Left lobe of liver (tissue), 2 donors: Measurements from ENCODE around the gene TRIM44. TPM values are rescaled to one million over a fixed set of nuclear protein-coding genes. Genes with fewer than 3 reads are reported as not detected.
A peak's percentile ranks its signal among the peaks of the same experiment; 100 is the strongest.
"Not testable (repeated sequence)": the region's sequence is repeated elsewhere in the genome, so short reads cannot be mapped to it uniquely, and the experiment has no call there.

Experiments
- ATAC-seq: fragments of 200-7000 bp; cut with Tn5 transposase; one replicate; pipeline ENCODE4 v1.9.1; 2020; ENCODE audit warnings: mild to moderate bottlenecking, moderate library complexity
- DNase-seq: peaks from one replicate; pipeline ENCODE4 v3.0.0-alpha.2; 2020; ENCODE audit warnings: low spot score
- total RNA-seq: library from RNA; stranded (reverse); gene quantifications from one replicate; pipeline ENCODE4 v1.2.1, GENCODE V29; 2021
- donor health status: DM: no; HTN: no; CAD: no; lungs with moderate emphysema.
- donor health status: DM: no; HTN: yes; CAD: no.

TRIM44 gene
- total RNA-seq, 1 donor from 2014 or later: 30.8 TPM

DNA sequence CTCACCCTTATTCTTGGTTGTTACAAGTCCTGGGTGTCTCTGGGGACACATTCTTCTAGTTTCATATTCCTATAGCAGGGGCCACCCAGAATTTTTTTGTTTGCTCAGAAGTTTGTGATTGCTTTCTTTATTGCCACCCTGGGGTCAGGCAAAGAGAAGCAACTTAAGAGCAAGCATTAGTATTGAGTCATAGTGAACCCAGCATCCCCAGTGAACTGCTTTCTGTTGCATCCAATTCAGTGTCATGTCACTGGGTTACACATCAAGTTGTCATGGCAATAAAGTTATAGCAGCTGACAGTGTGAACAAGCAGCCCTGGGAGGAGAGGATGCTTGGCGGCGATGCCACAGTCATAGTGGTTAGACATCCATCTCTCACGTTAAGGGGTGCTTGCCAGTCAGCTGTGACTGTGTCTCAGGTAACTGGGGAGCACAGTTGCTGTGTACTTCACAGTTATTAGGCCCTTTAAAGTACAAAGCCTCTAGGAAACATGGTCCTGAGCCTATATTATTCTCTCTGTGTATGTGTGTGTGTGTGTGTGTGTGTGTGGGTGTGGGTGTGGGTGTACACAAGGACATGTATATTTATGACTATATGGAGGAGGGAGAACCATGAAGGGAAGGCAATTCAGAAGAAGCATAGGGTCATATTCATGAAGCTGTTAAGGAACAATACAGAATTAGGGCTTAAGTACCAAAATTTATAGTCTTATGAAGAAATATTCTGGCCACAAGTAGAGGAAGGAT is 52.5 kb downstream of the TRIM44 start:
- ATAC-seq (no peak), DNase-seq (no peak)

DNA sequence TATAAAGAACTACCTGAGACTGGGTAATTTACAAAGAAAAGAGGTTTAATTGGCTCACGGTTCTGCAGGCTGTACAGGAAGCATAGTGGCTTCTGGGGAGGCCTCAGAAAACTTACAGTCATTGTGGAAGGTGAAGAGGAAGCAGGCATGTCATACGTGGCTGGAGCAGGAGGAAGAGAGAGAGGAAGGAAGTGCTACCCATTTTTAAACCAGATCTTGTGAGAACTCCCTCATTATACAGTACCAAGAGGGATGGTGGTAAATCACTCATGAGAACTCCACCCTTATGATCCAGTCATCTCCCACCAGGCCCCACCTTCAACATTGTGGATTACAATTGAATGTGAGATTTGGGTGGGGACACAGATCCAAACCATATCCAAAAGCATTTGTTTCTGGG is 53.1 kb downstream of the TRIM44 start:
- DNase-seq: not testable (repeated sequence)

DNA sequence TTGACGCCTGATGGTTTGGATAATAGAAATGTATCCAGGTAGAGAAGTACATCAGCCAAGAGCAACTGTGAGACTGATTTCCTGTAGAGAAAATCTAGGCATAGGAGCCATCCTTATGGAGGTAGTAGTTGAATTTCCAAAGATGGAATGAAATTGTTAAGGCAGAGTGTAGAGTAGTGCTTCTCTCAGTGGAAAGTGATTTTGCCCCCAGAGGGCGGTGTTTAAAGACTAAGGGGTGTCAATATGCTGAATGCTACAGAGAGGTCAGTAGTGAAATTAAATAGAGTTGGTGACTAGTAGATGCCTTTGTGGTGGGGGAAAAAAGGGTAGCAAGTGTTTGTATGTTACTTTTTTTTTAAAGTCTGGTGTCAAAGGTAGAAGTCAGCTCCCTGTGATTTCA is 54.5 kb downstream of the TRIM44 start:
- ATAC-seq (no peak), DNase-seq (no peak)

More for the DNA sequence above, 53.1 kb downstream of the TRIM44 start:
- ATAC-seq: not testable (repeated sequence)

GRCh38 chr11:35717520-35717919 is 54.9 kb downstream of the TRIM44 start:
- no peak for ATAC-seq
- no peak for DNase-seq

GRCh38 chr11:35721651-35722282 is 59.2 kb downstream of the TRIM44 start:
- peak; percentile 26 for ATAC-seq
- no peak for DNase-seq

DNA sequence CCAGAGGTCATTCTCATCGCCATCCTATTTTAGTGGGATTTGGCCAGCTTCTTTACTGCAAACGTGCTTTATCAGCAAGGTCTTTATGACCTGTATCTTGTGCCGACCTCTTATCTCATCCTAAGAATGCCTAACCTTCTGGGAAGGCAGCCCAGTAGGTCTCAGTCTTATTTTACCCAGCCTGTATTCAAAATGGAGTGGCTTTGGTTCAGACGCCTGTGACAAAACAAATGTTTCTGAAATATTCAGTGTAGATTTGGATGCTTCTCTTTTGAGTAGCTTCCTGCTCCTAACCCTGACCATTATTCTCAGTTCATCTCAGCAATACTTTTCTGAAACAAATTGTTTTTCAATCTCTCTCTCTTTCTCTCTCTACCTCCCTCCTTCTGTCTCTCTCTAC is 60.1 kb downstream of the TRIM44 start:
- ATAC-seq (no peak), DNase-seq (no peak)

- no peak for ATAC-seq
- DNase-seq: no peak
These were observed 60.9 kb downstream of the TRIM44 start for GRCh38 chr11:35723493-35723892.

GRCh38 chr11:35723913-35724312 is 61.3 kb downstream of the TRIM44 start:
- DNase-seq: no peak
- peak; percentile 33 for ATAC-seq

GRCh38 chr11:35725885-35726284 is 63.3 kb downstream of the TRIM44 start:
- ATAC-seq (no peak), DNase-seq (no peak)

DNA sequence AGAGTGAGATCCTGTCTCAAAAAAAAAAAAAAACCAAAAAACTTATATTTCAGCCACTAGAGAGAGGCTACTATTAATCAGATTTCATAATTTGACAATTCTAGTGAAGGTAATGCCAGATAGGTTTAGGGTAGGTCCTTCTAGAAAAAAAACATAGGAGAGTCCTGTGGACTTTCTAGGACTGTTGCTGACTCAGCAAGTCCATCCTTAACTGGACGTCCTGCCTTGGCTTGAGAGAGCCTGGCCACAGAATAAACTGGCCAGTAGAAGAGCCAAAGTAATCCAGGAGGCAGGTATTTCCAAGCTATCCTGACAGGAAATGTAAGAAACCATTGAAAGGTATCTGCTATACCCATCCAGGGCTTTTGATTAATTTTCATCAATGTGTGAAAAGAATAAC is 64.6 kb downstream of the TRIM44 start:
- DNase-seq (no peak), ATAC-seq (peak; percentile 75)

GRCh38 chr11:35730254-35730653 is 67.7 kb downstream of the TRIM44 start:
- DNase-seq: no peak
- no peak for ATAC-seq

DNA sequence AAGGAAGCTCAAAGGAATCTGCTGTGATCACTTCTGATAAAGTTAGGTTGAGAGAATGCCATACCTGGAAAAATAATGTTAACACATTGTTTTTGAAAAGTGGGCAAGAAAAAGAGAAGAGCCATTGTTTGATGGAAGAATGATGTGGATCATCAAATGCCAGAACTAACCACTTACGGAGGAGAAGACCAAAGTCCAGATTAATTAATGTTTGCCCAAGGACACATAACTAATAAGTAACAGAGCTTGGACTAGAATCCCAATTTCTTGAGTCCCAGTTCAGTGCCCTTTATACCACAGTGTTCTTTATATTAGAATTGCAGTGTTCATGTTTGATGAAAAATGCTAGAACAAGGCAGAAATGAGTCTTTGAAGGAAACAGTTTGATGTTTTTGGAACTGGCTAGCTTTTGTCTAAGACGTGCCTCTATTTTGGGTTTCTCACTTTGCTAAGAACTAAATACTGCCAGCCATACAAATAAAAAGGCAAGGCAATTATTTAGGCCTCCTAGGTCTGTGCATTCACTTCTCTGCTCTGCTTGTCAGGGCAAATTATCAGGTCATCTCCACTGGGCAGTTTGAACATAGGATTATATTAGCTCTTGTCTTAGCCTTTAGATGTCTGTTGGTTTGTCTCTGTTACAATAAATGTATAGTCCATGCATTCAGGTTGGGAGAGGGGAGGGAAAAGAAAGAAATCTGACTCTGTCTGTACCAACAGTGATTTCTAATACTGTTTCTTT is 72.3 kb downstream of the TRIM44 start:
- DNase-seq (no peak), ATAC-seq (peak; percentile 60)

GRCh38 chr11:35735411-35735810 is 72.8 kb downstream of the TRIM44 start:
- ATAC-seq: no peak

GRCh38 chr11:35735903-35736302 is 73.3 kb downstream of the TRIM44 start:
- DNase-seq (no peak), ATAC-seq (no peak)

More at GRCh38 chr11:35735411-35735810, 72.8 kb downstream of the TRIM44 start:
- DNase-seq: no peak

DNA sequence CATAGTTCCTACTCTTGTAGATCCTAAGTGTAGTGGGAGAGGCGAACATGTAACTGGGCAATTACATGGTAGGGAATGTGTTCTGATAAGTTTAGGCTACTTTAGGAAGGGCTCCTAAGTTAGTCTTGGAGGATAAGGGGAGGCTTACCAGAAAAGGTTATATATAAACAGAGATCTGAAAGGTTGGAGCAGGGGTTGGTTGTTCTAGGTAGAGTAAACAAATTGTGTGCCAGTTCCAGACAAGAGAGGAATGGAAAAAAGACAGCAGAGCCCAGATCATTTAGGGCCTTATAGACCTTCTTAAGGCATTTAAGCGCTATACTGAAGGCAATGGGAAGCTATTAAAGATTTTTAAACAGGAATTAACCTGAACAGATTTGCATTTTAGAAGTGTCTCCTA is 74.4 kb downstream of the TRIM44 start:
- DNase-seq (no peak), ATAC-seq (peak; percentile 90)

- DNase-seq (no peak), ATAC-seq (no peak)
These were observed 77.7 kb downstream of the TRIM44 start for GRCh38 chr11:35740061-35740799.

DNA sequence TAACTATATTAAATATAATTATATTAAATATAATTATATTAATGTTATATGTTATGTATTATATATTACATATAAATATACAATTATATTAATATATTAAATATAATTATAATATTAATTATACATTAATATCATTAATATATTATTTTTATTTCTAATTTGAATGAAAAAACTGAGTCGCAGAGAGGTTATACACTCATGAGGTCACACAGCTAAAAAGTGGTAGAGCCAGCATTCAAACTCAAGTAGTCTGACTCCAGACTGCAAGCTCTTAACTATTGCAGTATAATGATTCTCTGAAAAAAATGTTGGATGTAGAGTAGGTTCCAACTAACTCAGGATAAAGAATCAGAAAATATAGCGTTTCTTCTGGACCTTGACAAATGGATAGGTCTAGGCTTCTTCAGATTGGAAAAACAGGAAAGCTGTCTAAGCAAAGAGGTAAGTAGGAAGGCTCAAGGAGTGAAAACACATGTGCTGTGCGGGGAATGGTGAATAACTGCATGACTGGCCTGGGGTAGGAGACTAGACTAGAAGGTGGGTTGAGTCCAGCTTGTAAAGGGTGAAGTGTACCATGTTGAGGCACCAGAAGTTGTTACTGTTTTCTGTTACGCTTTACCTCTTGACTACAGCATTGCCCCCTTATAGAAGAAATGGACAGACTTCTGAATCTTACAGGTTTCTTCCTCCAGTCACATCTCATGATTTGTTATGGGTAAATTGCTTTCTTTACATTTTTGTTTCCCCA is 80.3 kb downstream of the TRIM44 start:
- ATAC-seq (no peak), DNase-seq (no peak)

DNA sequence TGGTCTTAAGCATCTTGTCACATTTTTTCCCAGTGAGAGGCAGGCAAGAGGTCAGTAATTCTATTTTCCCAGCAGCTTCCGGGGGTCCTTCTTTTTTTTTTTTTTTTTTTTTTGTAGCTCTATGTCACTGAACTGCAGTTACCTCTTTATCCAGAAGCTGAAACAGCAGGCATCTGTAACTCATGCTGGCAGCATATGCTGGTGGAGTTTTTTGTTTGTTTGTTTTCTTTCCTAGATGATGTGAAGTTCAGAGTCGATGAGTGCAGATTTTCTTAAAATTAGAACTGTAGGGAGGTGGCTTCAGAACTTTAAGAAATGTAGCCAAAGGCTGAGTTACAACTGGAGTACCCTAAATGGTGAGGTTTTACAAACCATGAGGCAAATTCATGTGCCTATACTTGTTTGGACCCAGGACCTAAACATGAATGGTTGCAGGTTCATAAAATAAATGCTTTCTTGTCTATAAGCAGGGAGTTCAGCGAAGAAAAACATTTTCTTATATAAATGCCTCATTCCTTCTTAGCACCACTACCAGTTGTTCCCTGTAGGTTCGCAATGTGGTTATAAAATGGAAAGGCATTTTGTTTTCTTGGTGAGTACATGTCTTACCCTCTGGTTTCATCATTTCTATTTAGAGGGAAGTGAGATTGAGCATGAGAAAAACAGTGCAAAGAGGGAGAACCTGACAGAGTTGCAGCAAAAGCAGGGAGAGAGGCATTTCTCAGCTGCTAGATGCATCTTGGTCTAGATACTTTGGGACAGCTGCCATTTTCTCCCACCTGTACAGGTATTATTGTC is 84.0 kb downstream of the TRIM44 start:
- no peak for DNase-seq
- no peak for ATAC-seq

GRCh38 chr11:35747668-35748067 is 85.1 kb downstream of the TRIM44 start:
- no peak for DNase-seq

DNA sequence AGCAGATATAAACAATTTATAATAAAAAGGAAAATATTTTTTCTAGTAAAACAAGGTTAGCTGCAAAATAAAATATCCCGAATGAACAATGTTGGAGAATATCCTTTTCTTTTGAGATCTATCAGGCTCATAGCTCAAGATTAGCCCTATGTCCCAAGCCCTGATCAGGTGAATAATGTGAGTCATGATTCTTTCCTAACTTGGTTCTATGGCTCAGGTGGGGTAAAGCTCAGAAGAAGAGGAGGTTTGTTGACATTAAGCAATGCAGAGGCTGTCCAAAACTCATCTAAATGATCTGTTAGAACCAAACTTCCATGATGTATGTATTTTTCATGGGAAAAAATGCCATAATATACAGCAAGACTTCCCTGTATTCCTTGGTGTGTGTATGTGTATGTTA is 86.1 kb downstream of the TRIM44 start:
- ATAC-seq (peak; percentile 49), DNase-seq (no peak)

More at GRCh38 chr11:35747668-35748067, 85.1 kb downstream of the TRIM44 start:
- ATAC-seq: no peak
